Prostate gland (tissue), 2 donors: Measurements from ENCODE around the gene FAM114A2.

Source experiments
- CTCF ChIP-seq, 4 experiments: fragments of 200-600 bp in 2 of 4; fragments of 450-650 bp in 2 of 4; sonication (generic) in 2 of 4; IDR thresholded peaks; 1 replicate in 3 of 4; 2 replicates in 1 of 4; pipeline ENCODE4 v1.5.1; 2016 to 2019; ENCODE audit warnings: antibody characterized with exemption in 4 of 4, mild to moderate bottlenecking in 2 of 4, moderate library complexity in 2 of 4
- POLR2A ChIP-seq: fragments of 450-650 bp; IDR thresholded peaks from one replicate; pipeline ENCODE4 v1.6.1; 2016; ENCODE audit warnings: antibody characterized with exemption, mild to moderate bottlenecking
- POLR2AphosphoS5 ChIP-seq: sonication (generic); formaldehyde crosslinking; IDR thresholded peaks from one replicate; pipeline ENCODE4 v1.6.1; 2017; ENCODE audit warnings: antibody characterized with exemption

- TF ChIP-seq CTCF (IDR thresholded peaks at IDR 0.05) (no peak), POLR2A (no peak), POLR2AphosphoS5 (no peak)
These were observed 7.8 kb upstream of the FAM114A2 start for GRCh38 chr5:154046486-154046885.
